NOMO-1 treated with DMSO at 0.1 percent for 48 hours (cell line): Measurements from ENCODE around the gene ITGB2.

Source experiments
- DNase-seq: peaks from one replicate; lab custom pipeline; 2025; ENCODE audit not compliant: unreplicated experiment; lab: John Stamatoyannopoulos, UW

ITGB2 gene

GRCh38 chr21:44955798-44956175, 35.1 kb upstream of the ITGB2 start:
- DNase-seq: no peak

GRCh38 chr21:44955141-44955797, 34.6 kb upstream of the ITGB2 start:
- DNase-seq: no peak

GRCh38 chr21:44954281-44954771, 33.6 kb upstream of the ITGB2 start:
- no peak for DNase-seq

GRCh38 chr21:44953628-44954021, 32.9 kb upstream of the ITGB2 start:
- DNase-seq: no peak

- no peak for DNase-seq
Measured at GRCh38 chr21:44952929-44953627, 32.4 kb upstream of the ITGB2 start.

- DNase-seq: no peak
Measured at GRCh38 chr21:44952116-44952928, 31.6 kb upstream of the ITGB2 start.

GRCh38 chr21:44951186-44951915, 30.7 kb upstream of the ITGB2 start:
- DNase-seq: no peak

GRCh38 chr21:44950351-44950750, 29.7 kb upstream of the ITGB2 start:
- DNase-seq: no peak

GRCh38 chr21:44949779-44950198, 29.1 kb upstream of the ITGB2 start:
- peak; percentile 20 for DNase-seq

GRCh38 chr21:44949161-44949778, 28.6 kb upstream of the ITGB2 start:
- no peak for DNase-seq

- DNase-seq: no peak
Measured at GRCh38 chr21:44948426-44949120, 27.9 kb upstream of the ITGB2 start.

- DNase-seq: no peak
Measured at GRCh38 chr21:44947930-44948331, 27.2 kb upstream of the ITGB2 start.

- no peak for DNase-seq
Measured at GRCh38 chr21:44947111-44947929, 26.6 kb upstream of the ITGB2 start.

GRCh38 chr21:44946254-44947041, 25.7 kb upstream of the ITGB2 start:
- DNase-seq: no peak

- DNase-seq: no peak
Measured at GRCh38 chr21:44944596-44944995, 23.9 kb upstream of the ITGB2 start.

GRCh38 chr21:44943686-44944550, 23.2 kb upstream of the ITGB2 start:
- no peak for DNase-seq

- no peak for DNase-seq
Measured at GRCh38 chr21:44943005-44943685, 22.4 kb upstream of the ITGB2 start.
